22Rv1 (cell line): ENCODE results near the gene SHC2.
"Not testable (repeated sequence)": the region's sequence is repeated elsewhere in the genome, so short reads cannot be mapped to it uniquely, and the experiment has no call there.

Source experiments
- H3K27ac ChIP-seq: fragments of 450-650 bp; 2 replicates; pipeline ENCODE4 v1.5.1; 2017
- CTCF ChIP-seq: fragments of 450-650 bp; IDR thresholded peaks from 2 replicates; pipeline ENCODE4 v1.5.1; 2017; ENCODE audit warnings: mild to moderate bottlenecking
- ZFX ChIP-seq: fragments of 450-650 bp; IDR thresholded peaks from 2 replicates; pipeline ENCODE4 v1.6.1; 2017; ENCODE audit warnings: antibody characterized with exemption, borderline replicate concordance

The SHC2 gene

DNA sequence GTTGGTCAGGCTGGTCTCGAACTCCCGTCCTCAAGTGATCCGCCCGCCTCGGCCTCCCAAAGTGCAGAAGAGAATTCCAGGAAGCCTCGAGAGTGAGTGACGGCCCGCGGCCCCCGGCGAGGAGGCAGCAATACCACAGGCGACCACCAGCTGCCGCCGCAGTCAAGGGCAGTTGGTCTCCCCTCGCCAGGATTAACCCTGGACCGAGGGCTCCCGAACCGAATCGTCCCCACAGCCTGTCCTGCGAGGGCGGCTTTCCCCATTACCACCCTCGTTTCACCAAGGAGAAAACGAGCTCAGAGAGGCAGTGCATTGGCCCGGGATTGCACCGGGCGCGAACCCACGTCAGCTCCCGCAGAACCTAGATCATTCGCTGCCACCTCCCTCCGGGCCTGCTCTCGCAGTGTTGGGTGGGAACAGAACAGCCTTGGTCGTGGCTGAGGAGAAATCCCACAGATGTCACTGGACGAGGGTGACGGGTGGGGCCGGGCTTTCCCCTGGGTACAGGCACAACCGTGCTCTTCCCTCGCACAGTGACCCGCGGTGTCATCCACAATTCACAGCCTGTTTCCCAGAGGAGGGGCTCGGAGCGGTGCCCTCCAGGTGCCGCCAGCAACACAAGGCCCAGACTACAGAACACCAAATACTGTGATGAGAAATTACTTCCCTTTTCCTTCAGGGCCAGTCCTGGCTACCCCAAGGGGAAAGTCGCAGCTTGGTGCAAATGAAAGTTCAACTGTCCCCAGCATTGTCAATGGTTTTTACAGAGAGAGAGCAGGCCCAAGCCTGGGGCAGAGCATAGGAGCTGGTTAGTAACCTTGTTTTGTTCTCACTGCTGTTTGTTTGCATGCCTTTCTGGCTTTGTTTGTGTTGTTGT lies 76.7 kb downstream of the SHC2 start:
- TF ChIP-seq CTCF (peak; percentile 56), ZFX (no peak)
- no peak overlapping the region for H3K27ac ChIP-seq

DNA sequence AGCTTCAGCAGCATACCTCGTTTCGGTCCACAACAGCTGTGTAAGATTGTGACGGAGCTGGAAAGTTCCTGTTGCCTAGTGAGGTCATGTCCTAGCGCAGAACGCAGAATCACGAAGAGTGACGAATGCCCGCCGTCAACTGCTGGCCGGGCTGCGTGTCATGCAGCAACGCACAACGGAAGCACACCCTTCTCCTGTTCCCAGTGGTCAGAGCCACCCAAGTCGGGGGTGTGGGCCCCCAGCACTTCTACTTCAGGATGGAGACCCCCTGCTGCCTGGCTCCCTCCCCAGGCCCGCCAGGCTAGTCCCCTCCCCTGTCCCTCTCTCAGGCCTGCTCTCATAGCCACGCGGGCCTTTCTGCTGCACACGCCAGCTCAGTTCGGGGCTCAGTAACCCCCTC lies 77.8 kb downstream of the SHC2 start:
- no peak for TF ChIP-seq CTCF
- no peak for TF ChIP-seq ZFX
- H3K27ac ChIP-seq, result no peak overlapping the region

DNA sequence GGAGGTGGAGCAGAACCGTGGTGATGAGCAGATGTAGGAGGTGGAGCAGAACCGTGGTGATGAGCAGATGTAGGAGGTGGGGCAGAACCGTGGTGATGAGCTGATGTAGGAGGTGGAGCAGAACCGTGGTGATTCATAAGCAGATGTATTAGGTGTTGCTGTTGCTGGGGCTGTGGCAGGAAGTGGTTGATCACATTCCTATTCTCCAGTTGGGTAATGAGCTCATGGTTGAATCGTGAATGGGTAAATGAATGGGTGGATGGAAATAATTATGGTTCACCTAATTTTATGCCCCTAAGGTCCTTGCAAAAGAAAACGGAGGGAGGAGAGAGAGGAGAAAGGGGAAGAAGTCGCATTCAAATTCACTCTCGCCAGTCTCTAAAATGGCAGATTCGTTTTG lies 78.3 kb downstream of the SHC2 start:
- not testable (repeated sequence) for H3K27ac ChIP-seq

GRCh38 chr19:381901-382300 lies 78.9 kb downstream of the SHC2 start:
- not testable (repeated sequence) for H3K27ac ChIP-seq

GRCh38 chr19:380618-381219 lies 80.1 kb downstream of the SHC2 start:
- H3K27ac ChIP-seq, result not testable (repeated sequence)

DNA sequence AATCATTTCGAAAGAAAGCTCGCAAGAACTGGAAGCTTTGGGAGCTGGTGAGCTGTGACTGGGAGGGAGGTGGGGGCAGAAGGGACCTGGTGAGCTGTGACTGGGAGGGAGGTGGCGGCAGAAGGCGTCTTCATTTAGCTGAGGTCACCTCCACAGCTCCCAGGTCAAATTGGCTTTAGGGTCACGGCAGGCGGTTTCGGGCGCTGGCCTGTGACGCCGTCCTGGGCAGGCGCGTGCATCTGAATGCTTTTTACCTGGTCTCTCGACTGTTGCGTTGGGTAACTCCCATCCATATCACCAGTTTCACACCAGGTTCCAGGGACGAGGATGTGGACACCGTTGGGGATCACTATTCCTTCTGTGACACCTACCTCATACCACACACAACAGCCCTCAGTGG lies 81.0 kb downstream of the SHC2 start:
- TF ChIP-seq ZFX (no peak), CTCF (no peak)
- no peak overlapping the region for H3K27ac ChIP-seq

DNA sequence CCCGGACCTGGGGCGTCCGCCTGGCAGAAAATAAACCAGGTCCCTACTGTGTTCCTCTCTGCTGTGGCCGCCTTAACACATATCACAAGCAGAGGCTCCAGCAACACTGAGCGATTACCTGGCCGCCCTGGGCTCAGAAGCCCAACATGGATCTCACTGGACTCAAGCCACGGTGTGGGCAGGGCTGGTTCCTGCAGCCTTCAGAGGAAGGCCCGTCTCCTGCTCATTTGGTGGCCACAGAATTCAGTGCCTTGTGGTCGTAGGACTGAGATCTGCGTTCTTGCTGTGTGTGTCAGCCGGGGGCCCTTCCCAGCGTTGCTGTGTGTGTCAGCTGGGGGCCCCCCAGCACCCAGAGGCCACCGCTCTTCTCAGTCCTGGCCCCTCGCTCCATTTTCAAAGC lies 82.1 kb downstream of the SHC2 start:
- no peak overlapping the region for H3K27ac ChIP-seq
- TF ChIP-seq CTCF, result no peak
- no peak for TF ChIP-seq ZFX

DNA sequence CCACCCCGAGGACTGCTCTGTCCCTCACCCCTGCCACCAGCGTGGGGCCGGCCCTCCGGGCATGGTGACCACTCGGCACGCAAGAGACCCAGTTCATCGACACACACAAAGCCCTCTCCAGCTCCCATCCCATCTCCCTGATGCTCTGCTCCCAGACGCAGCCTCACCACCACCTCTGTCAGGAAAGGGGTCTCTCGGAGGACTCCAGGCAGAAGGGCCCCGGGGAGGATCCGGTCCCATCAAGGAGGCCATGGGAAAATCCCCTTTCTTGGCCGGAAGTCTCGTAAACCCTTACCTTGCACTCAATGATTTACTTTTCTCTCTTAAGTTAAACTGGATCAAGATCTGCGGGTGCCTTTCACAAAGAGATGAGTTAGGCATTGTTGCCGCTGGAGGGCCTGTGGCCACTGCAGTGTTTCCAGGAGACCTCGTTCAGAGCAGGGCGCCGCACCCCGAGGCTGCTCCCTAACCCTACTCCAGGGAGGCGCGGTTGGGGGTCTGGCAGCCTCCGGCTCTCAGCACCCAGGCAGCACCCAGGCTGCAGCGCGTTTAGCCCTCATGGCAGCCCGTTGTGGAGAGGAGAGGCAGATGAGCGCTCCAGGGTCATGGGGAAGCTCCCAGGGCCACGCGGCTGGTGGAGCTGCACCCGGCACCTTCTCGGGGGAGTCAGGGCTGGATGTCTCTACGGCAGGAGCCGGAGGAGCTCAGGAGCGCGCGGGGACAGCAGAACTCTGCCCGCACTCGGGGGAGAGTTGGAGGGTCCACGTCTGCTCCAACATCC lies 82.8 kb downstream of the SHC2 start:
- no peak for TF ChIP-seq ZFX
- TF ChIP-seq CTCF, result no peak
- H3K27ac ChIP-seq, result no peak overlapping the region

GRCh38 chr19:376111-376470 lies 84.7 kb downstream of the SHC2 start:
- TF ChIP-seq ZFX (no peak), CTCF (no peak)
- H3K27ac ChIP-seq, result no peak overlapping the region
